Stimulated activated memory B cell treated with anti-CD40 and anti-IgM and Interleukin-4, amounts not matched to agents 10 μg/mL and 1 μg/mL and 100 μg/mL, for 72 hours (primary cell): ENCODE measurements around the gene PCDH20.

Experiments
- ATAC-seq: fragments of 150-1000 bp; cut with Tn5 transposase; 2 replicates; pipeline ENCODE4 v1.10.0; 2021
- H3K27ac Mint-ChIP-seq: one replicate; pipeline ENCODE4 v1.8.0; 2022; ENCODE audit warnings: mild to moderate bottlenecking, mixed read lengths
- H3K27me3 Mint-ChIP-seq: one replicate; pipeline ENCODE4 v1.8.0; 2022; ENCODE audit warnings: mixed read lengths
- H3K36me3 Mint-ChIP-seq: one replicate; pipeline ENCODE4 v1.8.0; 2022; ENCODE audit warnings: mixed read lengths
- H3K4me1 Mint-ChIP-seq: one replicate; pipeline ENCODE4 v1.8.0; 2022; ENCODE audit warnings: mixed read lengths
- H3K4me3 Mint-ChIP-seq: one replicate; pipeline ENCODE4 v1.8.0; 2022; ENCODE audit warnings: mild to moderate bottlenecking, moderate library complexity, mixed read lengths
- H3K9me3 Mint-ChIP-seq: one replicate; pipeline ENCODE4 v1.8.0; 2022; ENCODE audit warnings: mixed read lengths

The PCDH20 gene

GRCh38 chr13:61415749-61416148, at the start of gene PCDH20:
Gene PCDH20 (minus strand): TSS chr13:61415849. CDS start chr13:61415158, 691 bp downstream.
- peaks cover 6% of the 10 kb centered on the region for H3K9me3 Mint-ChIP-seq
- H3K27me3 Mint-ChIP-seq, result peaks cover 39% of the 10 kb centered on the region
- H3K4me3 Mint-ChIP-seq, result no peak within 1 kb of the TSS
- H3K36me3 Mint-ChIP-seq, result no peaks in the 10 kb centered on the region
- no peaks in the 10 kb centered on the region for H3K4me1 Mint-ChIP-seq
- H3K27ac Mint-ChIP-seq, result no peak within 1 kb of the TSS
- ATAC-seq, result no peak

- no peak for ATAC-seq
These were observed 47.4 kb upstream of the PCDH20 start for GRCh38 chr13:61463024-61463423.

GRCh38 chr13:61453121-61453520, 37.5 kb upstream of the PCDH20 start:
- H3K27me3 Mint-ChIP-seq, result no peaks in the 10 kb centered on the region
- ATAC-seq, result no peak
- no peak overlapping the region for H3K27ac Mint-ChIP-seq
- H3K9me3 Mint-ChIP-seq, result peaks cover 7% of the 10 kb centered on the region
- H3K4me1 Mint-ChIP-seq, result no peaks in the 10 kb centered on the region
- no peaks in the 10 kb centered on the region for H3K36me3 Mint-ChIP-seq
- H3K4me3 Mint-ChIP-seq, result no peak overlapping the region

More at GRCh38 chr13:61463024-61463423, 47.4 kb upstream of the PCDH20 start:
- no peaks in the 10 kb centered on the region for H3K9me3 Mint-ChIP-seq
- H3K4me3 Mint-ChIP-seq, result no peak overlapping the region
- H3K27ac Mint-ChIP-seq, result no peak overlapping the region
- no peaks in the 10 kb centered on the region for H3K36me3 Mint-ChIP-seq
- no peaks in the 10 kb centered on the region for H3K27me3 Mint-ChIP-seq
- H3K4me1 Mint-ChIP-seq, result no peaks in the 10 kb centered on the region

GRCh38 chr13:61432029-61432428, 16.4 kb upstream of the PCDH20 start:
- no peaks in the 10 kb centered on the region for H3K4me1 Mint-ChIP-seq
- H3K4me3 Mint-ChIP-seq, result no peak overlapping the region
- no peak overlapping the region for H3K27ac Mint-ChIP-seq
- H3K9me3 Mint-ChIP-seq, result peaks cover 5% of the 10 kb centered on the region
- no peaks in the 10 kb centered on the region for H3K36me3 Mint-ChIP-seq
- H3K27me3 Mint-ChIP-seq, result no peaks in the 10 kb centered on the region
- ATAC-seq, result no peak

- no peaks in the 10 kb centered on the region for H3K36me3 Mint-ChIP-seq
These were observed 8.3 kb upstream of the PCDH20 start for GRCh38 chr13:61423915-61424314.

GRCh38 chr13:61417086-61417570, 1.5 kb upstream of the PCDH20 start:
- Mint-ChIP-seq H3K4me1 (no peaks in the 10 kb centered on the region), H3K27ac (no peak overlapping the region), H3K36me3 (no peaks in the 10 kb centered on the region), H3K4me3 (no peak overlapping the region), H3K9me3 (peaks cover 6% of the 10 kb centered on the region), H3K27me3 (peaks cover 39% of the 10 kb centered on the region)
- ATAC-seq, result no peak

More at GRCh38 chr13:61423915-61424314, 8.3 kb upstream of the PCDH20 start:
- Mint-ChIP-seq H3K4me3 (no peak overlapping the region), H3K9me3 (no peaks in the 10 kb centered on the region), H3K27ac (no peak overlapping the region), H3K4me1 (no peaks in the 10 kb centered on the region), H3K27me3 (no peaks in the 10 kb centered on the region)
- no peak for ATAC-seq

GRCh38 chr13:61415058-61415721, 459 bp downstream of the PCDH20 start:
- Mint-ChIP-seq H3K4me3 (no peak overlapping the region), H3K4me1 (no peaks in the 10 kb centered on the region), H3K27ac (no peak overlapping the region), H3K36me3 (no peaks in the 10 kb centered on the region), H3K9me3 (peaks cover 6% of the 10 kb centered on the region), H3K27me3 (peaks cover 39% of the 10 kb centered on the region)
- ATAC-seq, result no peak

GRCh38 chr13:61414686-61415057, 977 bp downstream of the PCDH20 start:
- peaks cover 39% of the 10 kb centered on the region for H3K27me3 Mint-ChIP-seq
- peaks cover 6% of the 10 kb centered on the region for H3K9me3 Mint-ChIP-seq
- H3K4me3 Mint-ChIP-seq, result no peak overlapping the region
- H3K4me1 Mint-ChIP-seq, result no peaks in the 10 kb centered on the region
- H3K36me3 Mint-ChIP-seq, result no peaks in the 10 kb centered on the region
- no peak for ATAC-seq
- H3K27ac Mint-ChIP-seq, result no peak overlapping the region

- Mint-ChIP-seq H3K27me3 (peaks cover 39% of the 10 kb centered on the region), H3K4me3 (no peak overlapping the region), H3K9me3 (peaks cover 6% of the 10 kb centered on the region), H3K4me1 (no peaks in the 10 kb centered on the region), H3K36me3 (no peaks in the 10 kb centered on the region), H3K27ac (no peak overlapping the region)
- no peak for ATAC-seq
These were observed 1.8 kb downstream of the PCDH20 start for GRCh38 chr13:61413572-61414535.

GRCh38 chr13:61410669-61411297, 4.9 kb downstream of the PCDH20 start:
- Mint-ChIP-seq H3K4me3 (no peak overlapping the region), H3K4me1 (no peaks in the 10 kb centered on the region), H3K27ac (no peak overlapping the region), H3K9me3 (no peaks in the 10 kb centered on the region), H3K36me3 (no peaks in the 10 kb centered on the region), H3K27me3 (peaks cover 30% of the 10 kb centered on the region)
- ATAC-seq, result no peak

- H3K36me3 Mint-ChIP-seq, result no peaks in the 10 kb centered on the region
- no peaks in the 10 kb centered on the region for H3K4me1 Mint-ChIP-seq
- no peaks in the 10 kb centered on the region for H3K9me3 Mint-ChIP-seq
These were observed 5.4 kb downstream of the PCDH20 start for GRCh38 chr13:61410266-61410665.

GRCh38 chr13:61408571-61408970, 7.1 kb downstream of the PCDH20 start:
- Mint-ChIP-seq H3K27ac (no peak overlapping the region), H3K27me3 (peaks cover 9% of the 10 kb centered on the region), H3K9me3 (no peaks in the 10 kb centered on the region), H3K36me3 (no peaks in the 10 kb centered on the region), H3K4me1 (no peaks in the 10 kb centered on the region), H3K4me3 (no peak overlapping the region)
- ATAC-seq, result no peak

More at GRCh38 chr13:61410266-61410665, 5.4 kb downstream of the PCDH20 start:
- Mint-ChIP-seq H3K27ac (no peak overlapping the region), H3K4me3 (no peak overlapping the region), H3K27me3 (peaks cover 26% of the 10 kb centered on the region)
- no peak for ATAC-seq

GRCh38 chr13:61406275-61406674, 9.4 kb downstream of the PCDH20 start:
- Mint-ChIP-seq H3K9me3 (no peaks in the 10 kb centered on the region), H3K27ac (no peak overlapping the region), H3K4me1 (no peaks in the 10 kb centered on the region), H3K27me3 (no peaks in the 10 kb centered on the region), H3K4me3 (no peak overlapping the region), H3K36me3 (no peaks in the 10 kb centered on the region)
- no peak for ATAC-seq

- no peaks in the 10 kb centered on the region for H3K27me3 Mint-ChIP-seq
- no peak for ATAC-seq
- no peaks in the 10 kb centered on the region for H3K4me1 Mint-ChIP-seq
- H3K9me3 Mint-ChIP-seq, result peaks cover 7% of the 10 kb centered on the region
- H3K27ac Mint-ChIP-seq, result no peak overlapping the region
- H3K4me3 Mint-ChIP-seq, result no peak overlapping the region
- no peaks in the 10 kb centered on the region for H3K36me3 Mint-ChIP-seq
These were observed 19.5 kb downstream of the PCDH20 start for GRCh38 chr13:61396121-61396520.

- H3K27ac Mint-ChIP-seq, result no peak overlapping the region
- peaks cover 6% of the 10 kb centered on the region for H3K9me3 Mint-ChIP-seq
- H3K27me3 Mint-ChIP-seq, result no peaks in the 10 kb centered on the region
- no peak for ATAC-seq
- no peaks in the 10 kb centered on the region for H3K36me3 Mint-ChIP-seq
- no peaks in the 10 kb centered on the region for H3K4me1 Mint-ChIP-seq
- no peak overlapping the region for H3K4me3 Mint-ChIP-seq
These were observed 24.2 kb downstream of the PCDH20 start for GRCh38 chr13:61391426-61391825.
